ENCODE measurements around the gene ZC3H6.

ZC3H6 gene

DNA sequence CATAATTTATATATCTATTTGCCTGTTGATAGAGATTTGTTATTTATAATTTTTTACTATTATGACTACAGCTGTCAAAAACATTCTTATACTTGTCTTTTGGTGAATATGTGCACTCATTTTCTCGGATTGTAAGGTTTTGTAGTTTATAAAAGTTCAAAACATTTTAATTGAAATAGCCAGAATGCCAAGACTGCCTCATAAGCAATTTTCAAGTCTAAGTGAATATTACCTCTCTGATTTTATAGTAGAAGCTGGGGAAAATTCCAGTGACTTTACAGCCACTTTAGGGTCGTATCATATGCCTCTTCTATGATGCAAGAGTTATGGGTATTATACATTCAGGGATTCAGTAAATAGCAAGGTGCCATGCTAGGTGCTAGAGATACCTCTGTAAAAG lies 21.0 kb downstream of the ZC3H6 start:
- no peaks in the 10 kb centered on the region for H3K79me2 ChIP-seq (ENCODE audit: insufficient read depth, low read length)
- TF ChIP-seq EZH2phosphoT487 (conservative IDR thresholded peaks at IDR 0.05; ENCODE audit: low read length), result no peak
- H2AFZ ChIP-seq (ENCODE audit: low read depth, low read length, severe bottlenecking), result no peak overlapping the region
- H3K4me3 ChIP-seq (ENCODE audit: insufficient read depth, low read length, poor library complexity, severe bottlenecking), result no peak overlapping the region
- H3K4me2 ChIP-seq (ENCODE audit: low read depth, low read length, poor library complexity, severe bottlenecking), result no peak overlapping the region
- H3K9ac ChIP-seq (ENCODE audit: low read length), result no peak overlapping the region
- no peak overlapping the region for H3K27ac ChIP-seq (ENCODE audit: low read depth, low read length)
- no peaks in the 10 kb centered on the region for H3F3A ChIP-seq (ENCODE audit: insufficient read depth)
- H3K9me2 ChIP-seq (replicated peaks; ENCODE audit: insufficient read depth, low read length), result no peaks in the 10 kb centered on the region
- no peaks in the 10 kb centered on the region for H3K36me3 ChIP-seq (ENCODE audit: low read length)
- no peaks in the 10 kb centered on the region for H4K20me1 ChIP-seq (ENCODE audit: low read depth, low read length)
- no peaks in the 10 kb centered on the region for H3K27me3 ChIP-seq (ENCODE audit: low read length)
- no peaks in the 10 kb centered on the region for H3K9me3 ChIP-seq (ENCODE audit: insufficient read depth, low read length)

DNA sequence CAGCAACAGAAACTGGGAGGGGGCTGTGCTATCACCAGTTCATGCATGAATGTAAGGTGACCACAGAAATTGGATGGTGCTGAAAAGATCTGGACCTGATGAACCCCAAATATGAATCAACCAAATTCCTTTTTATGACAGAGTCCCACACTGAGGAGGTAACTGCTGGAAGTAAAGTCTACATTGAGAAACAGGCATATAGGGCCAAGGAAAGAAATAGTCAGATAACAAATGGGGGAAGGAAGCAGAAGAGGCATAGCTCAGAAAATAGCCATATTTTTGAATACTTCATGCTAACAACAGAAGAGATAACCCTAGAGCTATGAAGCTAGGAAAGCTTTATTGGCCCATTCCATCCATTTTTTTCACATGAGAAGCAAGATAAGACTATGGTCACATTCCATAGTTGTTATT lies 25.8 kb downstream of the ZC3H6 start:
- H4K20me1 ChIP-seq (ENCODE audit: low read depth, low read length), result no peaks in the 10 kb centered on the region
- H3K36me3 ChIP-seq (ENCODE audit: low read length), result no peaks in the 10 kb centered on the region; the same call in 1 of the 2 replicates
- no peaks in the 10 kb centered on the region for H3K27me3 ChIP-seq (ENCODE audit: low read length)
- H3K4me2 ChIP-seq (ENCODE audit: low read depth, low read length, poor library complexity, severe bottlenecking), result no peak overlapping the region
- H3K9me2 ChIP-seq (replicated peaks; ENCODE audit: insufficient read depth, low read length), result no peaks in the 10 kb centered on the region
- no peak overlapping the region for H3K9ac ChIP-seq (ENCODE audit: low read length)
- no peak overlapping the region for H2AFZ ChIP-seq (ENCODE audit: low read depth, low read length, severe bottlenecking)
- H3K4me3 ChIP-seq (ENCODE audit: insufficient read depth, low read length, poor library complexity, severe bottlenecking), result no peak overlapping the region
- TF ChIP-seq CTCF (IDR thresholded peaks at IDR 0.05; ENCODE audit: insufficient read depth, low read length, poor library complexity, severe bottlenecking) (no peak), EZH2phosphoT487 (conservative IDR thresholded peaks at IDR 0.05; ENCODE audit: low read length) (no peak)
- H3K79me2 ChIP-seq (ENCODE audit: insufficient read depth, low read length), result no peaks in the 10 kb centered on the region
- H3K27ac ChIP-seq (ENCODE audit: low read depth, low read length), result no peak overlapping the region
- H3K9me3 ChIP-seq (ENCODE audit: insufficient read depth, low read length), result no peaks in the 10 kb centered on the region
- H3F3A ChIP-seq (ENCODE audit: insufficient read depth), result 0 out of 2 replicates have a peak, but pooled peaks cover 5% of the 10 kb centered on the region

- Histone ChIP-seq H3K27ac (ENCODE audit: low read depth, low read length) (no peak overlapping the region), H3F3A (ENCODE audit: insufficient read depth) (0 out of 2 replicates have a peak, but pooled peaks cover 5% of the 10 kb centered on the region), H3K9me2 (replicated peaks; ENCODE audit: insufficient read depth, low read length) (no peaks in the 10 kb centered on the region), H3K9ac (ENCODE audit: low read length) (no peak overlapping the region), H2AFZ (ENCODE audit: low read depth, low read length, severe bottlenecking) (no peak overlapping the region), H3K9me3 (ENCODE audit: insufficient read depth, low read length) (no peaks in the 10 kb centered on the region), H3K36me3 (ENCODE audit: low read length) (no peaks in the 10 kb centered on the region; the same call in 1 of the 2 replicates), H3K79me2 (ENCODE audit: insufficient read depth, low read length) (no peaks in the 10 kb centered on the region), H3K4me3 (ENCODE audit: insufficient read depth, low read length, poor library complexity, severe bottlenecking) (no peak overlapping the region), H3K27me3 (ENCODE audit: low read length) (no peaks in the 10 kb centered on the region), H4K20me1 (ENCODE audit: low read depth, low read length) (no peaks in the 10 kb centered on the region), H3K4me2 (ENCODE audit: low read depth, low read length, poor library complexity, severe bottlenecking) (no peak overlapping the region)
- TF ChIP-seq EZH2phosphoT487 (conservative IDR thresholded peaks at IDR 0.05; ENCODE audit: low read length), result no peak
- no peak for TF ChIP-seq CTCF (IDR thresholded peaks at IDR 0.05; ENCODE audit: insufficient read depth, low read length, poor library complexity, severe bottlenecking)
Measured at GRCh38 chr2:112301973-112302372, 26.6 kb downstream of the ZC3H6 start.

GRCh38 chr2:112304298-112304941 lies 29.0 kb downstream of the ZC3H6 start:
- Histone ChIP-seq H3K79me2 (ENCODE audit: insufficient read depth, low read length) (no peaks in the 10 kb centered on the region), H3K9me2 (replicated peaks; ENCODE audit: insufficient read depth, low read length) (no peaks in the 10 kb centered on the region), H4K20me1 (ENCODE audit: low read depth, low read length) (no peaks in the 10 kb centered on the region), H3K36me3 (ENCODE audit: low read length) (no peaks in the 10 kb centered on the region; the same call in 1 of the 2 replicates), H3K4me2 (ENCODE audit: low read depth, low read length, poor library complexity, severe bottlenecking) (no peak overlapping the region), H3K27me3 (ENCODE audit: low read length) (no peaks in the 10 kb centered on the region), H3K9me3 (ENCODE audit: insufficient read depth, low read length) (no peaks in the 10 kb centered on the region), H3F3A (ENCODE audit: insufficient read depth) (0 out of 2 replicates have a peak, but pooled peaks cover 5% of the 10 kb centered on the region), H3K9ac (ENCODE audit: low read length) (no peak overlapping the region), H2AFZ (ENCODE audit: low read depth, low read length, severe bottlenecking) (peak overlapping the region; percentile 22), H3K4me3 (ENCODE audit: insufficient read depth, low read length, poor library complexity, severe bottlenecking) (no peak overlapping the region), H3K27ac (ENCODE audit: low read depth, low read length) (no peak overlapping the region)
- TF ChIP-seq CTCF (IDR thresholded peaks at IDR 0.05; ENCODE audit: insufficient read depth, low read length, poor library complexity, severe bottlenecking) (no peak), EZH2phosphoT487 (conservative IDR thresholded peaks at IDR 0.05; ENCODE audit: low read length) (no peak)
